GM19438 (cell line): ENCODE results near the gene ABL2.
"Not testable (repeated sequence)": the region's sequence is repeated elsewhere in the genome, so short reads cannot be mapped to it uniquely, and the experiment has no call there.

Source experiments
- ATAC-seq: cut with Tn5 transposase; IDR thresholded peaks from one replicate; pipeline ENCODE4 v1.9.1; 2021; ENCODE audit warnings: low read depth; ENCODE audit not compliant: unreplicated experiment

The ABL2 gene

GRCh38 chr1:179141592-179142251 lies 87.8 kb downstream of the ABL2 start:
- no peak for ATAC-seq

GRCh38 chr1:179138755-179139154 lies 90.7 kb downstream of the ABL2 start:
- not testable (repeated sequence) for ATAC-seq

GRCh38 chr1:179137617-179138255 lies 91.7 kb downstream of the ABL2 start:
- ATAC-seq, result no peak

- ATAC-seq, result not testable (repeated sequence)
Observed at GRCh38 chr1:179135707-179136106, 93.8 kb downstream of the ABL2 start.

GRCh38 chr1:179135168-179135567 lies 94.3 kb downstream of the ABL2 start:
- not testable (repeated sequence) for ATAC-seq

- ATAC-seq, result peak; percentile 99
Observed at GRCh38 chr1:179129702-179130473, 99.6 kb downstream of the ABL2 start.

- ATAC-seq, result no peak
Observed at GRCh38 chr1:179128520-179128919, 101.0 kb downstream of the ABL2 start.

- ATAC-seq, result no peak
Observed at GRCh38 chr1:179127163-179127895, 102.1 kb downstream of the ABL2 start.

- ATAC-seq, result no peak
Observed at GRCh38 chr1:179126338-179127060, 103.0 kb downstream of the ABL2 start.

- ATAC-seq, result no peak
Observed at GRCh38 chr1:179124873-179125272, 104.6 kb downstream of the ABL2 start.

- ATAC-seq, result no peak
Observed at GRCh38 chr1:179121159-179121938, 108.1 kb downstream of the ABL2 start.

GRCh38 chr1:179120736-179121135 lies 108.7 kb downstream of the ABL2 start:
- no peak for ATAC-seq

- ATAC-seq, result no peak
Observed at GRCh38 chr1:179119513-179119912, 110.0 kb downstream of the ABL2 start.

GRCh38 chr1:179115181-179115580 lies 114.3 kb downstream of the ABL2 start:
- ATAC-seq, result no peak

GRCh38 chr1:179108644-179109043 lies 120.8 kb downstream of the ABL2 start:
- no peak for ATAC-seq

- no peak for ATAC-seq
Observed at GRCh38 chr1:179107706-179108629, 121.5 kb downstream of the ABL2 start.

- ATAC-seq, result no peak
Observed at GRCh38 chr1:179105393-179105792, 124.1 kb downstream of the ABL2 start.

- no peak for ATAC-seq
Observed at GRCh38 chr1:179104611-179105250, 124.7 kb downstream of the ABL2 start.
